Measurements from ENCODE around the gene LYST.
"Not testable (repeated sequence)": the region's sequence is repeated elsewhere in the genome, so short reads cannot be mapped to it uniquely, and the experiment has no call there.

The LYST gene

DNA sequence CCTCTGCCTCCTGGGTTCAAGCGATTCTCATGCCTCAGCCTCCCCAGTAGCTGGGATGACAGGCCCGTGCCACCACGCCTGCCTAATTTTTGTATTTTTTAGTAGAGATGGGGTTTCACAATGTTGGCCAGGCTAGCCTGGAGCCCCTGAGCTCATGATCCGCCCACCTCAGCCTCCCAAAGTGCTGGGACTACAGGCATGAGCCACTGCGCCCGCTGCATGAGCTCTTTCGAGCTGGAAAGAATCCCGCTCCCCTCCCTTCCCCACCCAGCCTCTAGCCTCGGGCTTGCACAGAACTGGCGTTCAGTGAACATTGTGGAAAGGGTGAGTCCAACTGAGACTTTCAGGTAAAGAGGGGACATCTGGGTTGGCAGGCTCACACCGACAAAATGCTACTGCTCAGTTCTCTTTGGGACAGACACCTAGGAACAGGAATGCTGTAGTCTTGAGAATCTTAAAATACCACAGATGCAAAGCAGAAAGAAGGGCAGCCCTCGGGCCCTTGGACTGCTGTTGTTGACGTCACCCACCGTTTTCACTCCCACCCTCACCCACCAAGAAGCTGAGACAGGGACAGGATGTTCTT is 207.4 kb downstream of the LYST start:
- H3K36me3 ChIP-seq (ENCODE audit: control insufficient read depth, insufficient read depth, low read length): no peaks in the 10 kb centered on the region
- H3K4me1 ChIP-seq (ENCODE audit: control insufficient read depth, insufficient read depth, low read length, poor library complexity, severe bottlenecking): no peaks in the 10 kb centered on the region
- no peak overlapping the region for H3K27ac ChIP-seq (ENCODE audit: low read depth, low read length, severe bottlenecking)
- WGBS, 2 experiments (ENCODE audit: insufficient coverage in 2 of 2): 80 to 92% methylated on average over 5 to 11 of the region's 14 CpGs
- H3K9me3 ChIP-seq (ENCODE audit: control insufficient read depth, low read length): no peaks in the 10 kb centered on the region
- H3K4me3 ChIP-seq (ENCODE audit: extremely low read depth, insufficient read depth, low read length, poor library complexity, severe bottlenecking): no peak overlapping the region

DNA sequence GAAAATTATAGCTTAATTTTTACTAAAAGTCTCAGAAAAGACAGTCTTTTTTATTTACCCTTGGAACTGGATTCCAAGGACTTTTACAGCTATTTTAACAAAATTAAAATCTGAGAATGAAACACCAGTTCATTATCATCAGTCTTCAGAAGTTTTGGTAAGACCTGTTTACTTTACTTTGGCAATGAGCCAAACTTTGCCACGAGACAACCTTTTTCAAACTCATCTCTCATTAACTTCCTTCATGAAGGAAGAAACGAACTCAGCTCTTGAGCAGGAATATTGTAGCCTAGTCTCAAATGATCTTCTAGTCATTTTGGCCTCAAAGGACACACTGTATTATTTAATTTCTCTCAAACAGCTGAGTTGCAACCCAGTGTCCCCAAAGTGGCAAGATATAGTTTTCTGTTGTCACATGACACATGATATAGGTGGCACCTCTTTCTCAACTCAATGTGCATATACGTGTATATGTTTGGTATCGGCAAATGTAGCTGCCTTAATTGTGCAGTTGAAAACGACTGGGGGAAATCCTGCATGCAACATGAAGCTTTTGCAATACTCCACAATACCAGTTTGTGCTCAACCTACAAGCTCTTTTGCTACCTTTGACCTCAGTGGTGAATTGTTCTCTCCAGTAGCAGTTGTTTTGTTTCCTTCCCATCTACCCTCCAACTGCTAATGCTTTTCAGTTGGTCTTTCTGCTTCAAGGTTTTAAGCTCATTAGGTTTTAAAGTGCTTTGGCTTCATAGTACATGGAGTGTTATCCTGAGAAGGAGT is 208.8 kb downstream of the LYST start:
- Histone ChIP-seq H3K9me3 (ENCODE audit: control insufficient read depth, low read length) (no peaks in the 10 kb centered on the region), H3K36me3 (ENCODE audit: control insufficient read depth, insufficient read depth, low read length) (no peaks in the 10 kb centered on the region), H3K4me1 (ENCODE audit: control insufficient read depth, insufficient read depth, low read length, poor library complexity, severe bottlenecking) (no peaks in the 10 kb centered on the region), H3K4me3 (ENCODE audit: extremely low read depth, insufficient read depth, low read length, poor library complexity, severe bottlenecking) (no peak overlapping the region), H3K27ac (ENCODE audit: low read depth, low read length, severe bottlenecking) (no peak overlapping the region)
- WGBS, 2 experiments (ENCODE audit: insufficient coverage in 2 of 2): 79 to 100% methylated on average over 3 to 5 of the region's 5 CpGs

DNA sequence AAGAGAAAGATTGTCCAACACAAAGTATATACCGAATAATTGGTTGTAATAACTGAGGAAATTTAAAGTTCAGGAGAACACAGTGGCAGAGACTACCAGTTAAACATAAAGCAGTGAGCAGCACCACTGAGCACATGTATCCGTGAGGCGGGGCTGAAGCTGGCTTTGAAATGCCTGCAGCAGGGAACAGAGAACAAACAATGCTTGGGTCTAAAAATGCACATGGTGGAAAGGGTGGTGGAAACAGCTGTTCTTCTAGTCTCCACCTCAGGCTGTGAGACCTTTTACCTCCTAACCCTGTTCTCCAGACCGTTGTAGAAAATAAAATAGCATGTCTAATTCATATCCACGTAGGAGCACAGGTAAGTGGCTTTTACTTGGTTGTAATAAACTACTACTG is 209.4 kb downstream of the LYST start:
- WGBS, 2 experiments (ENCODE audit: insufficient coverage in 2 of 2): 80 to 89% methylated on average over 2 to 3 of the region's 5 CpGs
- Histone ChIP-seq H3K36me3 (ENCODE audit: control insufficient read depth, insufficient read depth, low read length) (no peaks in the 10 kb centered on the region), H3K4me1 (ENCODE audit: control insufficient read depth, insufficient read depth, low read length, poor library complexity, severe bottlenecking) (no peaks in the 10 kb centered on the region), H3K9me3 (ENCODE audit: control insufficient read depth, low read length) (no peaks in the 10 kb centered on the region), H3K4me3 (ENCODE audit: extremely low read depth, insufficient read depth, low read length, poor library complexity, severe bottlenecking) (no peak overlapping the region), H3K27ac (ENCODE audit: low read depth, low read length, severe bottlenecking) (no peak overlapping the region)

DNA sequence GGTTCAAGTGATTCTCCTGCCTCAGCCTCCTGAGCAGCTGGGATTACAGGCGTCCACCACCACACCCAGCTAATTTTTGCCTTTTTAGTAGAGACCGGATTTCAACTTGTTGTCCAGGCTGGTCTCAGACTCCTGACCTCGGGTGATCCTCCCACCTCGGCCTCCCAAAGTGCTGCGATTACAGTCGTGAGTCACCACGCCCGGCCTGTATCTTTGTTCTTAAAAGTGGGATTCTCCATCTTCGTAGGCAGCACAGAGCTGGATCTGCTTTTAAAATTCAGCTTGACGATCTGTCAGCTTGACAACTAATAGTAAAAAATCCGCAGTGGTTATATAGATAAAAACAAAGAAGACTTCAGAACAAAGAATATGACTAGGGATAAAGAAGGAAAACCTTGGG is 214.3 kb downstream of the LYST start:
- Histone ChIP-seq H3K27ac (ENCODE audit: low read depth, low read length, severe bottlenecking) (no peak overlapping the region), H3K4me3 (ENCODE audit: extremely low read depth, insufficient read depth, low read length, poor library complexity, severe bottlenecking) (no peak overlapping the region), H3K9me3 (ENCODE audit: control insufficient read depth, low read length) (no peaks in the 10 kb centered on the region), H3K4me1 (ENCODE audit: control insufficient read depth, insufficient read depth, low read length, poor library complexity, severe bottlenecking) (peaks cover 6% of the 10 kb centered on the region), H3K36me3 (ENCODE audit: control insufficient read depth, insufficient read depth, low read length) (no peaks in the 10 kb centered on the region)
- WGBS, 2 experiments (ENCODE audit: insufficient coverage in 2 of 2): 93% methylated on average over 9 to 11 of the region's 11 CpGs

DNA sequence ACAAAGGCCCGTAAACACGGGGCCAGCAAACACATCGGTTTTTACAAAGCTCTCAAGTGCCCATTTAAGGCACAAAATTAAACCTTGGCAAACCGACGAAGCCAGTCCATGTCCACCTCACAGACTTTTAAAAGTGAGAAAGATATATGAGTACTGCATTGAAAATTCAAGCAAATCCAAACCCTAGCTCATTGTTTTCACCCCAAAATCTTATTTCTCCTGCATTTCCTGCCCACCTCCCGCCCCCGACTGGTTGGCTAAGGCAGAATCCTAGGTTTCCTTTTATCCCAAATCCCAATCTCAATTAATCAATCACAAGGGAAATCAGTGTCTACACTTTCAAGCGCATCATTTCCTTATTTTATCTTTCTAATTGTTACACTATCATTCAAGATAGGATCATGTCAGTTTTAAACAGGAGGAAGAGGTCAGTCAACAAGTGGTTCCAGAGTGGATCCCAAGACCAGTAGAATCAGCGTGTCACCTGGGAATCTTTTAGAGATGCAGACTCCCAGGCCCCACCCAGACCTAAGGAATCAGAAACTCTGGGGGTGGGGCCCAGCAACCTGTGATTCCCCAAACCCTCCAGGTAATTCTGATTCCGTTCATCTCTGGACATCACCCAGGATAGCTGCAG is 215.4 kb downstream of the LYST start:
- 67 to 95% methylated on average over 4 to 6 of the region's 10 CpGs for WGBS, 2 experiments (ENCODE audit: insufficient coverage in 2 of 2)
- Histone ChIP-seq H3K36me3 (ENCODE audit: control insufficient read depth, insufficient read depth, low read length) (no peaks in the 10 kb centered on the region), H3K9me3 (ENCODE audit: control insufficient read depth, low read length) (no peaks in the 10 kb centered on the region), H3K4me3 (ENCODE audit: extremely low read depth, insufficient read depth, low read length, poor library complexity, severe bottlenecking) (no peak overlapping the region), H3K4me1 (ENCODE audit: control insufficient read depth, insufficient read depth, low read length, poor library complexity, severe bottlenecking) (peaks cover 6% of the 10 kb centered on the region), H3K27ac (ENCODE audit: low read depth, low read length, severe bottlenecking) (no peak overlapping the region)

DNA sequence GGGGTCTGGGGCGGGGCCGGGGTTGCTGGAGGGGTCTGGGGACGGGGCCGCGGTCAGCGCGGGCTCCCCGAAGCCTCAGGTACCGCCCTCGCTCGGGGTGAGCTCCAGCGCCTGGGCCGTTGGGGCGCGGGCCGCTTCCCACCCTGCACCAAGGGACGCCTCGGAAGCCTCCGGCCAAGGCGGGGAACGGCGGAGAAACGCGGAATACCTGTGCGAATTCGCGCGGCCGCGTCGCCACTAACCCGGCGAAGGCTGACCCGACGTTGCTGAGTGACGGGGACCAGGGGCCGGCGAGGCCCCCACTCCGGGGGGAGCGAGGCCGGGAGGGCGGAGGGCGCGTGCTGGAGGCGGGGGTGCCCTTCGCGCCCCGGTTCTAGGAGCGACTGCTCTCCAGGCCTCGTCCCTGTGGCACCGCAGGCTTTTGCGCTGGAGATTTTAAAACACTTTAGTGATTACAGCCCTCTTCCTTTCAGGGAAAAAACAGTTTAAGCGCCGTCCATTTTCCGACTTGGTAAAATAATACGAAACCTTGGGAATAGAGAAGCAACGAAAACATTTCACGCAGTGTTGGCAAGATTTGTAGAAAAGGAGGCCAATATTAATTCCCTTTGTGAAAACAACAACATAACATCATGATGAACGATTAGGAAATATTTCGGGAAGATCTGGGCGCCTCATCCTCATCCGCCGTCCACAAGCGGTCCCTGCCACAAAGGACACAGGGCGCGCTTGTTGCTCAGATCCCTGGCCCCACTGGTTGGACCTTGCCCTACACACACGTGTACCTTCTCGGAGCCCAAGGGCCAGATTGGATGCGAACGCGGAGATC is 216.2 kb downstream of the LYST start:
- Histone ChIP-seq H3K9me3 (ENCODE audit: control insufficient read depth, low read length) (no peaks in the 10 kb centered on the region), H3K27ac (ENCODE audit: low read depth, low read length, severe bottlenecking) (no peak overlapping the region), H3K36me3 (ENCODE audit: control insufficient read depth, insufficient read depth, low read length) (no peaks in the 10 kb centered on the region), H3K4me3 (ENCODE audit: extremely low read depth, insufficient read depth, low read length, poor library complexity, severe bottlenecking) (peak overlapping the region; percentile 46), H3K4me1 (ENCODE audit: control insufficient read depth, insufficient read depth, low read length, poor library complexity, severe bottlenecking) (peaks cover 6% of the 10 kb centered on the region)
- WGBS, 2 experiments (ENCODE audit: insufficient coverage in 2 of 2): 13 to 21% methylated on average over 48 to 64 of the region's 71 CpGs

DNA sequence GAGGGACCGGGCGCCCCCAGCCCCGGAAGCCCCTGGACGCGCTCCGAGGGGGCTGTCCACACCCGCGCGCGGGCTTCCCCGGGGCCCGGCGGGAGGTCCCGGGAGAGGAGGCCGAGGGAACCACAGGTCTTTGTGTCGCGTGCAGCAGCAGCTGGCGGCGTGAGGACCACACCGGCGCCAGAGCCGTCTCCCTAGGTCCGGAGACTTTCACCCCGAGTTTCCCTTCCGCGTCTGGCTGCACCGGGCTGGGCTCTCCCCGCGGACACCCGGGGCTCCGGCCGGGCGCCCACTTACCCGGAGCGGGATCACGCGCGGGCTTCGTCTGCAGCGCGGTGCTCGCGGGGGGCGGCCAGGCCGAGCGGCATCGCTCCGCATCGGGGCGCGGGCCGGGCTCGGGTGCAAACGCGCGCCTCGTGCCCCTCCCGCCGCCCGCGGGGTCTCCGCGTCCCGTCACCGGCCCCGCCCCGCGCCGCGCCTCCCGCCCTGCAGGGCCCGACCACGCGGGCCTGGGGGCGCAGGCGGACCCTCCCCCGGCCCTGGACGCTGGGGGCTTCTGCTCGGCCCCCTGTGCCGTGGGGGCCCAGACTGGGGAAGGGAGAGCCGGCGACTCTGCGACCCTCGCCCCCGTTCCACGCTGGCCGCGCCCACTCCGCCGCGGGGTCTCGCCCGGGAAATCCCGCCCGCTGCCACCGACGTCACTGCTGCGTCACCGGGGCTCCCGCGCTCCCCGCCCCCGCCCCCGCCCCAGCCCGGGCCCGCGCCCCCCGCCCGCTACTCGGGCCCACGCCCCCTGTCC is 217.1 kb downstream of the LYST start, which contains the start of gene GNG4:
TSS of gene GNG4 (minus strand) at position 417 of the 796 bp plus-strand sequence. CDS start 65,946 bp downstream, outside the sequence.
- Histone ChIP-seq H3K9me3 (ENCODE audit: control insufficient read depth, low read length) (no peaks in the 10 kb centered on the region), H3K4me1 (ENCODE audit: control insufficient read depth, insufficient read depth, low read length, poor library complexity, severe bottlenecking) (peaks cover 6% of the 10 kb centered on the region), H3K4me3 (ENCODE audit: extremely low read depth, insufficient read depth, low read length, poor library complexity, severe bottlenecking) (peak within 1 kb of the TSS; percentile 46), H3K27ac (ENCODE audit: low read depth, low read length, severe bottlenecking) (no peak within 1 kb of the TSS), H3K36me3 (ENCODE audit: control insufficient read depth, insufficient read depth, low read length) (no peaks in the 10 kb centered on the region)
- WGBS, 2 experiments (ENCODE audit: insufficient coverage in 2 of 2): 0 to 1% methylated on average over 59 to 75 of the region's 111 CpGs

DNA sequence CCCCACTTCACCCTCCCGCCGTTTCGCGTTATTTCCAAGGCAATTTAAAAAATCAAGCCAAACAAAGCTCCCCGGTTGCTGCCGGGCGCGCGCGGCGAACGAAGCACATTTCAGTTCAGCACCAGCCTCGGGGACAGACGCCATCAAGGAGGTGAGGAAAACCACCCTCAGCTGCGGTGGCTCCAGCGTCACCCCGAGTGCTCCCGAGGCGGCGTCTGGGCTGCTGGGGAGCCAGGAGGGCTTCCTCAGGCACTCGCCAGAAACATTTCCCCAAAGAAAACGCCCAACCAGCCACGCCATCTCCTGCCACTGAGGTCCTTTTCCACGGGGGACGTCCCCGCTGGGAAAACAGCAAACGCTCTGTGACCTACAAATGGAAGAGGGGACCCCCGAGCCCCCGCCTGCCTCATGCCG is 217.7 kb downstream of the LYST start:
- Histone ChIP-seq H3K27ac (ENCODE audit: low read depth, low read length, severe bottlenecking) (no peak overlapping the region), H3K4me1 (ENCODE audit: control insufficient read depth, insufficient read depth, low read length, poor library complexity, severe bottlenecking) (peaks cover 6% of the 10 kb centered on the region), H3K9me3 (ENCODE audit: control insufficient read depth, low read length) (no peaks in the 10 kb centered on the region), H3K4me3 (ENCODE audit: extremely low read depth, insufficient read depth, low read length, poor library complexity, severe bottlenecking) (peak overlapping the region; percentile 46), H3K36me3 (ENCODE audit: control insufficient read depth, insufficient read depth, low read length) (no peaks in the 10 kb centered on the region)
- WGBS, 2 experiments (ENCODE audit: insufficient coverage in 2 of 2): 0 to 1% methylated on average over 22 to 30 of the region's 30 CpGs

DNA sequence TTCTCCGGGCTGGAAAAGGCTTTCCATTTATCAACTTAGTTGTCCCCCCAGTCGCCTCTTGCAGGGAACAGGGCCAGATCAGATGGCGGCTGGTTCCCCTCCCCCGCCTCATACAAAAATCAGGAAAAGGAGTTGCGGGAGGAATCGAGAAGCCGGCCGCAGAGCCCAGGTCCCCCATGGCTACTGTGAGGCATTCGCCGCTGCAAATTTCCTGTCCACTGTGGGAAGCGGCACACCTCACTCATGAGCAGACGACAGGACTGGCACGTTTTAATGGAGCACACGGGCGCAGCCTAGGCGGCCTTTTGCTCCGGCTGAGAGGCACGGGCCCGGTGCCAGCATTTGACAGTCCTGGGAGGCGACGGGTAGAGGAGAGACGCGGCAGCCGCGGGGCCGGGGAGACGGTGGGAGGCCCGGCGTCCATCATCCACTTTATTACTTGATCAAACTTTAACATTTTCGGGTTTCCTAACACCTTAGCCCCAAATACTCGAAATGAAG is 218.2 kb downstream of the LYST start:
- H3K4me1 ChIP-seq (ENCODE audit: control insufficient read depth, insufficient read depth, low read length, poor library complexity, severe bottlenecking): peaks cover 6% of the 10 kb centered on the region
- 5% methylated on average over 20 to 21 of the region's 31 CpGs for WGBS, 2 experiments (ENCODE audit: insufficient coverage in 2 of 2)
- peak overlapping the region; percentile 46 for H3K4me3 ChIP-seq (ENCODE audit: extremely low read depth, insufficient read depth, low read length, poor library complexity, severe bottlenecking)
- no peak overlapping the region for H3K27ac ChIP-seq (ENCODE audit: low read depth, low read length, severe bottlenecking)
- no peaks in the 10 kb centered on the region for H3K36me3 ChIP-seq (ENCODE audit: control insufficient read depth, insufficient read depth, low read length)
- no peaks in the 10 kb centered on the region for H3K9me3 ChIP-seq (ENCODE audit: control insufficient read depth, low read length)

DNA sequence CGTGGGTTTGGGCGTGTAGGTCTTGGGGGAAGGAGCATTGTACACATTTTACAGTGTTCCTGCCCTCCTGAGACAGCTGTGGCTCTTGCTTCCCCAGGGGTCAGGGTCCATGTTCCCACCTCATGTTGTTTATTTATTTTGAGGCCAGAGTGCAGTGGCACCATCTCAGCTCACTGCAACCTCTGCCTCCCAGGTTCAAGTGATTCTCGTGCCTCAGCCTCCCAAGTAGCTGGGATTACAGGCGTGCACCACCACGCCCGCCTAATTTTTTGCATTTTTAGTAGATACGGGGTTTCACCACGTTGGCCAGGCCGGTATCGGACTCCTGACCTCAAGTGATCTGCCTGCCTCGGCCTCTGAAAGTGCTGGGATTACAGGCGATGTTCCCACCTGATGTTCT is 219.2 kb downstream of the LYST start:
- H3K9me3 ChIP-seq (ENCODE audit: control insufficient read depth, low read length); H3K4me3 ChIP-seq (ENCODE audit: extremely low read depth, insufficient read depth, low read length, poor library complexity, severe bottlenecking); H3K27ac ChIP-seq (ENCODE audit: low read depth, low read length, severe bottlenecking); H3K36me3 ChIP-seq (ENCODE audit: control insufficient read depth, insufficient read depth, low read length): not testable (repeated sequence)
- WGBS, 2 experiments (ENCODE audit: insufficient coverage in 2 of 2): 89% methylated on average over 11 to 12 of the region's 12 CpGs
- peaks cover 13% of the 10 kb centered on the region for H3K4me1 ChIP-seq (ENCODE audit: control insufficient read depth, insufficient read depth, low read length, poor library complexity, severe bottlenecking)
